Measurements from ENCODE around the gene USP40.

The USP40 gene

DNA sequence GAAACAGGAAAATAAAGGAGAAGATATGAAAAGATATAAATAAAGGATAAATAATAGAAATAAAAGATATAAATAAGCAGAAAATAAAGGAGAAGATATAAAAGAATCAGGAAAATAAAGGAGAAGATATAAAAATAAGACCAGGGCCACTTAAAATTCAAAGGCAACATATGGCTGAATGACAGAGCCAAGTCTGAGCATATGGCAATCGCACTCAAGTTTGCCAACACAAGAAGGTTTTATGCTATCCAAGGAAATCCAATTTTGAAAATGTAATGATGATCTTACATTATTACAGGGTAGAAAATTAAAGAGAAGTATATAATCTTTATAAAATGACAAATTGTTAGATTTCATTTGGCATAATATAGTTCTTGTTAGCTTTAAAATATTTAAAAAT lies 33.6 kb downstream of the USP40 start:
- no peak for TF ChIP-seq ZFX (IDR thresholded peaks at IDR 0.05)
- TF ChIP-seq CTCF (conservative IDR thresholded peaks at IDR 0.05), result no peak
- H3K27ac ChIP-seq, result no peak overlapping the region

DNA sequence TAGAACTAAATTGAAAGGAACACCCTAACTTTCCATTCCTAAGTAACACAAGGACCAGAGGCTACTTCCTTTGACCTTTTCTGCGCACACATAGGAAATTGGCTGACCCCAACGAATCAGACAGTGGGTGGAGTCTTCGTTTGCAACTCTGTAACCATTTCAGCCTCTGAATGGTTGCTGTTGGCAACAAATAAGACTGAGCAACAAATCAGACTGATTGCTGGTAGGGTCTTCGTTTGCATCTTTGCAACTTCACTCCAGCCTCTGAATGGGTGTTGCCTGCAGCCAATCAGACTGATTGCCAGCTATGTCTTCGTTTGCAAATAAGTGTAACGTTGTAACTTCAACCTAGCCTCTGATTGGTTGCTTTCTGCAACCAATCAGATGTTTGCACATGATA lies 34.6 kb downstream of the USP40 start:
- no peak for TF ChIP-seq CTCF (conservative IDR thresholded peaks at IDR 0.05)
- no peak overlapping the region for H3K27ac ChIP-seq

- H3K27ac ChIP-seq, result no peak overlapping the region
- no peak for TF ChIP-seq ZFX (IDR thresholded peaks at IDR 0.05)
- no peak for TF ChIP-seq CTCF (conservative IDR thresholded peaks at IDR 0.05)
These were observed 36.2 kb downstream of the USP40 start for GRCh38 chr2:233530381-233530780.

DNA sequence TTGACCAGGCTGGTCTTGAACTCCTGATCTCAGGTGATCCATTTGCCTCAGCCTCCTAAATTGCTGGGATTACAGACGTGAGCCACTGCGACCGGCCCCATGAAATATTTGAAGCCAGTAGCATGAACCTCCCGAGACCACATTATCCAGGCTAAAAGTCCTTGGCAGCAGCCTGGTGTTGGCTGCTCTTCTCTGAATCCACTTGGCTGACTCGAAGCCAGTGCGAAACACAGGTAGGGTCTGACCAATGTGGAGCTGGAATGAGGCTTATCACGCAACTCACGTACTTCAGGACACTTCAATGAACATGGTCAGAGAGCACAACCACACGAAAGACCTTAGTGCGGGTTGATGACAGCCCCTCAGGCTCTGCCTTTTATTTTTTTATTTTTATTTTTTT lies 38.4 kb downstream of the USP40 start:
- TF ChIP-seq ZFX (IDR thresholded peaks at IDR 0.05) (no peak), CTCF (conservative IDR thresholded peaks at IDR 0.05) (no peak)
- no peak overlapping the region for H3K27ac ChIP-seq

DNA sequence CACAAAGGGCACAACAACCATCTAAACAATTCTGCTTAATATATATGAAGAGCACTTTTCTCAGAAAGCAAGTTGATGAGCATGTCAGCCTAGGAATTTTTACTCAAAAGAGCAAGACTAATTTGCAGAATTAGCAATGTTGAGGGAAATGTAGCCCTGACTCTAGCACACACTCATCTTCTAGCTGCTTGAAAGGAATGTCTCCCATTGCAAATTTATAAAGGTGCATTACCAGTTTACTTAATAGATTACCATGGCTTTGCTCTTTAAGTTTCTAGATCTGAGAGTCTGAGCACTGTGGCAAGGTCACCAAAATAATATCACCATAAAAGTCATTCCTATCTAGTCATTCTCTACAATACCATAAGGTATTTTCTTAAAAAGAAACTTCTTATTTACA lies 40.8 kb downstream of the USP40 start:
- no peak for TF ChIP-seq CTCF (conservative IDR thresholded peaks at IDR 0.05)
- no peak for TF ChIP-seq ZFX (IDR thresholded peaks at IDR 0.05)
- no peak overlapping the region for H3K27ac ChIP-seq

- no peak for TF ChIP-seq ZFX (IDR thresholded peaks at IDR 0.05)
- no peak for TF ChIP-seq CTCF (conservative IDR thresholded peaks at IDR 0.05)
- H3K27ac ChIP-seq, result no peak overlapping the region
These were observed 46.6 kb downstream of the USP40 start for GRCh38 chr2:233519787-233520611.

DNA sequence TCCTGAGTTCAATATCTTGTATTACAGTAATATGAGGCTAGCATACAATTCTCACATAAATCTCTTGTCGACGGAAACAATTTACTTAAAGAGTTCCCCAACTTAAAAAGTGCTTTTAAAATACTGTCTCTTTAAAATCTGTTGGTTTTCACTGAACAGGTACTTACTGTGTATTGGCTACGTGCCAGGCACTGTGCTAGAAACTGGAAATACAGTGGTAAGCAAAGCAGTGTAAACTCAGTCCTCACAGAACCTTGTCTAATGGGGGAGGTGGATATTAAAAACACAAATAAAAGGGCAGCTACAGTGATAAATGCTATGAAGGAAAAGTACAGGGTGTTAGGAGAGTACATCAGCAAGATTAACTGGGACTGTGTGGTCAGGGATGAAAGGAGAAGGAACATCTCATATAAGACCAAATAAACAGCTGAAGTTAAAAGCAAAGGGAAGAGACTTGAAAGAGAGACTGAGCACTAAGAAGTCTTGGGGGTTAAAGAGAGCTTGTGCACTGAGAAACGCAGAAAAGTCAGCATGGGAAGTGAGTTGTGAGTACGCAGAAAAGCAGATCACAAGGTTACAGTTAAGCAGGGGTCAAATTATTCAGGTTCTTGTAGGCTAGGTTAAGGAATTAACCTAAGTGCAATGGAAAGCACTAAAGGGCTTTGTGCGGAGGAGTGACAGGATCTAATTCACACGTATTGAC lies 52.5 kb downstream of the USP40 start:
- no peak overlapping the region for H3K27ac ChIP-seq
- TF ChIP-seq CTCF (conservative IDR thresholded peaks at IDR 0.05) (no peak), ZFX (IDR thresholded peaks at IDR 0.05) (no peak)

All from C4-2B (cell line).